Medulla oblongata (tissue), 1 donor: ENCODE data around the gene AVP.
"Not testable (repeated sequence)": the region's sequence is repeated elsewhere in the genome, so short reads cannot be mapped to it uniquely, and the experiment has no call there.

Source experiments
- DNase-seq: peaks from one replicate; pipeline ENCODE4 v3.0.0-alpha.2; 2015; ENCODE audit errors: extremely low spot score

AVP gene, protein sequence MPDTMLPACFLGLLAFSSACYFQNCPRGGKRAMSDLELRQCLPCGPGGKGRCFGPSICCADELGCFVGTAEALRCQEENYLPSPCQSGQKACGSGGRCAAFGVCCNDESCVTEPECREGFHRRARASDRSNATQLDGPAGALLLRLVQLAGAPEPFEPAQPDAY

DNA sequence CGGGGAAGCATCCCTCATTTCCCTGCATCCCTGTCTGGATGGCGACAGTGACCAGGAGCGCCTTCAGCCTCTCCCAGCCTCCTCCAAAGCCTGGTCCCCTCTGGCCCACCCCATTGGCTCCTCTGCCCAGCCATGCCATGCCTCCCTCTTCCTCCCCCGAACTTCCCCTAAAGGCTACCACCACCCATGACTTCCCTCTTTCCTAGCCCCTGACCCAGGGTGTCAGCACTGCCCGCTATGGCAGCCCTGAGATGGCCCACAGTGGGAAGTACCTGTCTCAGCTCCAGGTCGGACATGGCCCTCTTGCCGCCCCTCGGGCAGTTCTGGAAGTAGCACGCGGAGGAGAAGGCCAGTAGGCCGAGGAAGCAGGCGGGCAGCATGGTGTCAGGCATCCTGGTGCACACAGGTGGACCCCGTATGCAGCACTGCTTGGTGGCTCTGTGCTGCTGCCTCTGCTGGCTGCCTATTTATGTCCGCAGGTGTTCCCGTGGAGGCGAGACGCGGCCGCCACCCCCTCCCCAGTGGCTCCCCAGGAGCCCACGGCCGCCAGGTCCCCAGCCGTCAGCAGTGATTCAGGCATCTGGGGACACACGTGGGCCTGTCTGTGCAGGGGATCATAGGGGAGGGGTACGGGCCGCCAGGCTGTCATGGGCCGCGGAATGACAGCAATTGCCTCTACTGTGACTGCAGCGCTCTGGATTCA lies at the start of gene AVP:
Gene AVP (minus strand): TSS at position 442 of the 703 bp plus-strand sequence. CDS start 50 bp downstream, at position 392.
- no peak for DNase-seq

DNA sequence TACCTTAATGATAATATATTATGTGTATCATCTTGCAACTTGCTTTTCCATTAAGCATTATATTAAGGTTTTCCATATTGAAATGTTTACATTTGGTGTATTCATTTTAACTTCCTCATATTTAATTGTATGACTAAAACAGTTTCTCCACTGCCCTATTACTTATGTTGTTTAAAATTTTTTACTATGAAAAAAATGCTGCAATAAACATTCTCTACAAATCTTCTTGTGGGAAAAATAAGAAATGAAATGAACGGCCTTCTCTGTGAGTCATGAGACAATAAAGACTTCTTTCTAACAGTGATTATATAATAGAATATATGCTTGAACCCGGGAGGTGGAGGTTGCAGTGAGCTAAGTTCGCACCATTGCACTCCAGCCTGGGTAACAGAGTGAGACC lies 49.6 kb upstream of the AVP start:
- no peak for DNase-seq

DNA sequence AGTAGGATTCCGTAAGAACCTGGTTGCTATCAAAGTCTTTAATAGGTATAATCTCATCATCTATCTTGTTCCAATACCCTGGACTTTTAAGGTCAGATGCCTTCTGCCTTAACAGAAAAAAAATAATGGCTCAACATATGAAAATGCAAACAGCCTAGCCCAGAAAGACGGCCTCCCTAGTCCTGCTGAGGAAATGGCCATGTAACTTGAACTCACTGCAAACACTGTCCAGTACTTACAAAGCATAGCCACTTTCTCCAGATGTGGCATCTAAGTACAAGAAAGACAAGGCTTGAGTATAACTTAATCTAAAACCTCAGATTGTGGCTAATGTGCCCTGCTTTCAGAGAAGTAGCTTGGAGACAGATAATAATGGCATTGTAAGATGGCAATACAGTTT lies 48.6 kb upstream of the AVP start:
- no peak for DNase-seq

- no peak for DNase-seq
These were observed 45.6 kb upstream of the AVP start for GRCh38 chr20:3130051-3130600.

DNA sequence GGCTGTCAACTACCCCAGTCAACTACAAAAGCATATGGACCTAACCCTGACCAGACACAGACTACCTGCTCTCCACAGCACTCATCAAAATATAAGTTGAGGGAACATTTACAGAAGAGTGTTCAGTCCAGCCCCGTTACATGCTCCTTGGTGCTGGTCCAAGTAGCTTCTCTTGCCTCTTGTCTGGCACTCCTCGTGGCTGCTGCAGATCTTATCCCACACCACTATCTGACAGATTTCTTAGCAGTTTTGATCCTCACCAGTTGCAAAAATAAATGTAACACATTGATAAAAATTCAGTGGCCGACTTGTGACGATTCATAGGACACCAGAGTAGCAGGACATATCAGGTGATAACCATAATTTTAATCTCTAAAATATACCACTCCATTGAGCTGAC lies 44.6 kb upstream of the AVP start:
- DNase-seq, result no peak

- DNase-seq, result no peak
These were observed 43.9 kb upstream of the AVP start for GRCh38 chr20:3128275-3128984.

DNA sequence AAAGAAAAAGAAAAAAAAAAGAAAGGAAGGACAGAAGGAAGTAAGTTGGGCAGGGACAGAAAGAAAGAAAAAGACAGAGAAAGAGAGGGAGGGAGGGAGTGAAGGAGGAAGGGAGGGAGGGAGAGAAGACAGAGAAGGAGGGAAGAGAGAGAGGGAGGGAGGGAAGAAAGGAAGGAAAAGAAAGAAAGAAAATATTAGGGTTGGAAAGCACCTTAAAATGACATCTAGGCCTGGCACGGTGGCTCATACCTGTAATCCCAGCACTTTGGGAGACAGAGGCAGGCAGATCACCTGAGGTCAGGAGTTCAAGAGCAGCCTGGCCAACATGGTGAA lies 42.0 kb upstream of the AVP start:
- no peak for DNase-seq

DNA sequence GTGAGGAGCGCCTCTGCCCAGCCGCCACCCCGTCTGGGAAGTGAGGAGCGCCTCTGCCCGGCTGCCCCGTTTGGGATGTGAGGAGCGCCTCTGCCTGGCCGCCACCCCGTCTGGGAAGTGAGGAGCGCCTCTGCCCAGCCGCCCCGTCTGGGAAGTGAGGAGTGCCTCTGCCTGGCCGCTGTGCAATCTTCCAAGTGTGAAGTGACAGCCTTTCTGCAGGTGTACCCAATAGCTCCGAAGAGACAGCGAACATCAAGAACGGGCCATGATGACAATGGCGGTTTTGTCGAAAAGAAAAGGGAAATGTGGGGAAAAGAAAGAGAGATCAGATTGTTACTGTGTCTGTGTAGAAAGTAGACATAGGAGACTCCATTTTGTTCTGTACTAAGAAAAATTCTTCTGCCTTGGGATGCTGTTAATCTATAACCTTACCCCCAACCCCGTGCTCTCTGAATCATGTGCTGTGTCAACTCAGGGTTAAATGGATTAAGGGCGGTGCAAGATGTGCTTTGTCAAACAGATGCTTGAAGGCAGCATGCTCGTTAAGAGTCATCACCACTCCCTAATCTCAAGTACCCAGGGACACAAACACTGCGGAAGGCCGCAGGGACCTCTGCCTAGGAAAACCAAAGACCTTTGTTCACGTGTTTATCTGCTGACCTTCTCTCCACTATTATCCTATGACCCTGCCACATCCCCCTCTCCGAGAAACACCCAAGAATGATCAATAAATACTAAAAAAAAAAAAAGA lies 41.4 kb upstream of the AVP start:
- DNase-seq, result not testable (repeated sequence)

DNA sequence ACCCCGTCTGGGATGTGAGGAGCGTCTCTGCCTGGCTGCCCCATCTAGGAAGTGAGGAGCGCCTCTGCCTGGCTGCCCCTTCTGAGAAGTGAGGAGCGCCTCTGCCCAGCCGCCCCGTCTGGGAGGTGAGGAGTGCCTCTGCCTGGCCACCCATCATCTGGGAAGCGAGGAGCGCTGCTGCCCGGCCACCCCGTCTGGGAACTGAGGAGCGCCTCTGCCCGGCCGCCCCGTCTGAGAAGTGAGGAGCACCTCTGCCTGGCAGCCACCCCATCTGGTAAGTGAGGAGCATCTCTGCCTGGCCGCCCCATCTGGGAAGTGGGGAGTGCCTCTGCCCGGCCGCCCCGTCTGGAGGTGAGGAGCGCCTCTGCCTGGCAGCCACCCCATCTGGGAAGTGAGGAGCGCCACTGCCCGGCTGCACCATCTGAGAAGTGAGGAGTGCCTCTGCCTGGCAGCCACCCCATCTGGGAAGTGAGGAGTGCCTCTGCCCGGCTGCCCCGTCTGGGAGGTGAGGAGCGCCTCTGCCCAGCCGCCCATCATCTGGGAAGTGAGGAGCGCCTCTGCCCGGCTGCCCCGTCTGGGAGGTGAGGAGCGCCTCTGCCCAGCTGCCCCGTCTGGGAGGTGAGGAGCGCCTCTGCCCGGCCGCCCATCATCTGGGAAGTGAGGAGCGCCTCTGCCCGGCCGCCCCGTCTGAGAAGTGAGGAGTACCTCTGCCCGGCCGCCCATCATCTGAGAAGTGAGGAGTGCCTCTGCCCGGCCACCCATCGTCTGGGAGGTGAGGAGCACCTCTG lies 40.4 kb upstream of the AVP start:
- not testable (repeated sequence) for DNase-seq

- not testable (repeated sequence) for DNase-seq
These were observed 39.6 kb upstream of the AVP start for GRCh38 chr20:3124163-3124562.

GRCh38 chr20:3123542-3123941 lies 39.0 kb upstream of the AVP start:
- DNase-seq, result no peak

DNA sequence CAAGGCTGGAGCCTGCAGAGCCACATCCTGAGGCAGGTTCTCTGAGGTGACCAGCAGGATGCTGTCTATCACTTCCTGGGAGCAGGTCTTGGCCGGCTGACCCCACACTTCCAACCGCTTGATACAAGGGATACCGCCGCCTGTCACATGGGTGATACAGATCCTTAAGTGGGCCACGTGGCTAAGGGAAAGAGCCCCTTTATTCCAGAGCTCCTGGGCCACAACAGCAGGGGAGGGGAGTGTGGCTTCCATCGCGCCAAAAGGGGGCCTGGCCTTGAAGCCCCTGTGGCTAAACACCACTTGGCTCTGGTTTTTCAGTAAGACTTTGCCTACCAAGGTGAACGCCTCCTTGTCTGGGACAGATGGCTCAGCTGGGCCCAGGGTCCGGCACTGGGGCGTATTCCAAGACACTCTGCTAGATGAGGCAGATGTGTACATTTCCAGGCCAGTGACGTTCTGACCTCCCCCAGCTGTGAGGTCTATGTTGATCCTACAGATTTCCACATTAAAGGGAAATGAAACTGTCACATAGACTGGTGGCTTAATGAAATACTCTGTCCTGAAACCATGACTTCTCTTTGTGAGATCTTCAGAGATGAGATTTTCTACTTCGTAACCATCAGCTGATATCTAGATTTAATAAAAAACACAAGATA lies 37.6 kb upstream of the AVP start:
- DNase-seq, result no peak

- no peak for DNase-seq
These were observed 36.9 kb upstream of the AVP start for GRCh38 chr20:3121271-3121911.

GRCh38 chr20:3119044-3119443 lies 34.5 kb upstream of the AVP start:
- no peak for DNase-seq

GRCh38 chr20:3117839-3118379 lies 33.4 kb upstream of the AVP start:
- DNase-seq, result peak; percentile 83

DNA sequence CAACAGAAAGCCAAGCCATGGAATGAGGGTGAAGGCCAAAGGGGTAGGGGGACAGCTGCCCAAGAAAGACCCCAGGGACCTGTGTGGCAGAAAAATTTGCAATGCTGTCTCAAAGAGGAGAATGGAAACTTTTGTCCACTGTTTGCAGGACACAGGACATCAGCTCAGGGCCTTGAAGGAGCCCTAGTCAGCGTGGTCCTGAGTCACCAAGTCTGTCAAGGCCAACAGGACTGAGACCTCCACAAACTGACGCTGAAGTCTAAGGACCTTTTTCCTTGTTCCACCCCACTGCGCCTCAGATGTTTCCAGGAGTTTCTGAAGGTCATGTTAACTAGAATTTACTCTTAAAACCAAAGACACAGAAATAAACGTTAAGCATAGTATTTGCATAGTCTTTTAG lies 31.8 kb upstream of the AVP start:
- DNase-seq, result no peak

- peak; percentile 57 for DNase-seq
These were observed 30.9 kb upstream of the AVP start for GRCh38 chr20:3115190-3116107.

DNA sequence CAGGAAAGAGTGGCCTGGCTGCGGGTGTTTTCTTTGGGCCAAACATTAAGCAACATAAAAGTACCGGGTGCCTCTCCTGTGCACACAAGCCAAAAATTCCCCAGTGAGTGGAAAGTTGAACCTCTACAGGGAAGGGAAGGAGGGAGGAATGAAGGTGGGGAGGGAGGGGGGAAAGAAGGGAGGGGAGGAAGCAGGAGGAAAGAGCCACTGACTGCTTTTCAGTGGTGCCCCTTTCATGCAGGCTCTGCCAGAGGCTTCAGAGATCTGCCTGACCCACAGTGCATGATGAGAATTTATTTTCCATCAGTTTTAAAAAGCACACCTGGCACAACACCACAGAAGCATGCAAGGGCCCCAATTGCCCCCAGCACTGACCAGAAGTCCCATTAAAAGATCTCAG lies 27.5 kb upstream of the AVP start:
- no peak for DNase-seq

DNA sequence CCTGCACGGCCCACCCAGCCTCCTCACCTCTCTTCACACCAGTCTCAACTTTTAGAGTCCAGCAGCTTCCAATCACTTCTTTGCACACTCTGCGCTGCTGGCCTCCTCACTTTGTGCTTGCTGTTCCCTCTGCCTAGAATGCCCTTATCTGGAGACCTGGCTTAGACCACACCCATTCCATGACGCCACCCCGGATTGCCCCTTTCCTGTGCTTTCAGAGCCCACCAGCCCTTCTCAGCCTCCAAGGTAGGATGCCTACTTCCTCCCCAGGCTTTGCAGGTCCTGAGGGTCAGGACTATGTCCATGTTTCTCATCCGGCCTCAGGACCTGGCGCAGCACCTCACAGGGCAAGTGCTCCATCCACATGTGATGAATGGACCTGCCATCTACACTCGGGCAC lies 27.0 kb upstream of the AVP start:
- DNase-seq, result no peak
